Stimulated activated memory B cell treated with anti-CD40 and anti-IgM and Interleukin-4, amounts not matched to agents 10 μg/mL and 1 μg/mL and 100 μg/mL, for 72 hours (primary cell): ENCODE measurements around the gene HIPK3.

ENCODE experiments used
- ATAC-seq: fragments of 150-1000 bp; cut with Tn5 transposase; 2 replicates; pipeline ENCODE4 v1.10.0; 2021
- H3K27ac Mint-ChIP-seq: one replicate; pipeline ENCODE4 v1.8.0; 2022; ENCODE audit warnings: mild to moderate bottlenecking, mixed read lengths
- H3K27me3 Mint-ChIP-seq: one replicate; pipeline ENCODE4 v1.8.0; 2022; ENCODE audit warnings: mixed read lengths
- H3K36me3 Mint-ChIP-seq: one replicate; pipeline ENCODE4 v1.8.0; 2022; ENCODE audit warnings: mixed read lengths
- H3K4me1 Mint-ChIP-seq: one replicate; pipeline ENCODE4 v1.8.0; 2022; ENCODE audit warnings: mixed read lengths
- H3K4me3 Mint-ChIP-seq: one replicate; pipeline ENCODE4 v1.8.0; 2022; ENCODE audit warnings: mild to moderate bottlenecking, moderate library complexity, mixed read lengths
- H3K9me3 Mint-ChIP-seq: one replicate; pipeline ENCODE4 v1.8.0; 2022; ENCODE audit warnings: mixed read lengths

Gene HIPK3

DNA sequence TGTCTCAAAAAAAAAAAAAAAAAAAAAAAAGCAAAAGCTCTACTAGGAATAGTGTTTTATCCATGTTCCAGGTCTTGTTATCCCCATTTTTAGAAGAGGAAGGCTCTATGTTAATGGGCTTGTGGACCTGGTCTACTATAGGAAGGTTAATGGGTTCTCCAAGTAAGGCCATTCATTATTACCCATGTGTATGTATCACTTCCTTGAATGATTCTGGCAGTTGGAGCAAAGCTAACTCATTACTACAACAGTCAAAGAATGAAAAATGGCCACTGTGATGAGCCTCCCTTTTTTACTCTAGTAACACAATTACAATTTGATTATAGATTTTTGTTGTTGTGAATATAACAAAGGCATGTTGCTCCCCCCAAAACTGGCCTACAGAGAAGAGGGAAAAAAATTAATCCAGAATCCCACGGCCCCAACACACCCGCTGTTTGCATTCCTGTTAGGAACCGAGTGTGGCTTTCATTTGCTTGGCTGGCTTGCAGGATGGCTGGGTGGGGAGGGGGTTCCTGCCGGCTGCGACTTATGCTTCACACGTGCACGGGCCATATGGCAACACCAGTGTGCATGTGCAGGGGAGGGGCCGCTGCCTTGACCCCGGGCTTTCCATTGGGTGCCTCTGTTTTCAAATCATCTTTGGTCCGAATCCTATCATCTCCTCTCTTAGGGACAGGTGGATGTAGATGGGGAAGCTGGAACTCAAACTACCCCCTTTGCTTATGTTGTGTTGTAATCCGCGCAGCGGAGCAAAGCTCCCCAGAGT lies 148.8 kb downstream of the HIPK3 start:
- ATAC-seq: no peak
- Mint-ChIP-seq H3K27ac (no peak overlapping the region), H3K4me1 (no peaks in the 10 kb centered on the region), H3K36me3 (no peaks in the 10 kb centered on the region), H3K9me3 (no peaks in the 10 kb centered on the region), H3K4me3 (no peak overlapping the region), H3K27me3 (peaks cover 20% of the 10 kb centered on the region)
